SK-N-SH (cell line): Measurements from ENCODE around the gene CEP131. TPM values are rescaled to one million over a fixed set of nuclear protein-coding genes. Genes with fewer than 3 reads are reported as not detected.

Source experiments
- CTCF ChIA-PET: fragments of 300-600, 350-600 bp; formaldehyde crosslinking; extraction: SDS; loops from one replicate; lab custom pipeline; 2021; lab: Yijun Ruan, JAX
- POLR2A ChIA-PET: fragments of 350-600 bp; sonication (Branson Sonifier 250); formaldehyde crosslinking; extraction: SDS; loops from one replicate; lab custom pipeline; 2020; ENCODE audit warnings: antibody characterized with exemption, inconsistent platforms; lab: Yijun Ruan, JAX
- DNase-seq: peaks from one replicate; pipeline ENCODE4 v3.0.0; 2012
- H2AFZ ChIP-seq: fragments of 200-600 bp; sonication (generic); 2 replicates; pipeline ENCODE4 v1.8.1; 2016; ENCODE audit warnings: antibody characterized with exemption, mild to moderate bottlenecking, low read depth
- H3F3A ChIP-seq: fragments of 200-600 bp; sonication (generic); replicated peaks from 2 replicates; pipeline ENCODE3; 2016; ENCODE audit warnings: antibody characterized with exemption, mild to moderate bottlenecking; ENCODE audit not compliant: insufficient read depth
- H3K27ac ChIP-seq, 2 experiments: fragments of 200-500 bp in 1 of 2; fragments of 200-600 bp in 1 of 2; sonication (Bioruptor generic) in 1 of 2; sonication (generic), shearing (Covaris generic) in 1 of 2; 2 replicates each; pipeline versions ENCODE4 v1.5.1 to v1.6.1; 2014 to 2016; ENCODE audit warnings: low read depth in 2 of 2, inconsistent platforms in 1 of 2, low read length in 1 of 2, mild to moderate bottlenecking in 1 of 2, mixed read lengths in 1 of 2
- H3K27me3 ChIP-seq: fragments of 200-600 bp; sonication (generic), shearing (Covaris generic); 2 replicates; pipeline ENCODE4 v1.6.1; 2016; ENCODE audit warnings: mixed run types; ENCODE audit not compliant: insufficient read depth
- H3K36me3 ChIP-seq, 2 experiments: fragments of 200-500 bp in 1 of 2; fragments of 200-600 bp in 1 of 2; sonication (Bioruptor generic) in 1 of 2; sonication (generic) in 1 of 2; replicated peaks in 1 of 2; 2 replicates each; pipeline versions ENCODE3 to v1.5.1; 2014 to 2016; ENCODE audit warnings: low read length in 1 of 2, mild to moderate bottlenecking in 1 of 2; ENCODE audit not compliant: insufficient read depth in 2 of 2, control insufficient read depth in 1 of 2
- H3K4me1 ChIP-seq, 2 experiments: fragments of 200-500 bp in 1 of 2; fragments of 200-600 bp in 1 of 2; sonication (Bioruptor generic) in 1 of 2; sonication (generic), shearing (Covaris generic) in 1 of 2; 2 replicates each; pipeline versions ENCODE4 v1.5.1 to v1.6.1; 2014 to 2016; ENCODE audit warnings: low read depth in 1 of 2, low read length in 1 of 2, mixed run types in 1 of 2; ENCODE audit not compliant: insufficient read depth in 2 of 2, control insufficient read depth in 1 of 2
- H3K4me2 ChIP-seq: fragments of 200-600 bp; sonication (generic), shearing (Covaris generic); 2 replicates; pipeline ENCODE4 v1.6.1; 2017; ENCODE audit warnings: mixed run types
- H3K4me3 ChIP-seq, 2 experiments: fragments of 200-500 bp in 1 of 2; fragments of 200-600 bp in 1 of 2; sonication (Bioruptor generic) in 1 of 2; sonication (generic), shearing (Covaris generic) in 1 of 2; 2 replicates each; pipeline versions ENCODE4 v1.5.1 to v1.8.1; 2014 to 2016; ENCODE audit warnings: low read depth in 2 of 2, inconsistent platforms in 1 of 2, low read length in 1 of 2, mild to moderate bottlenecking in 1 of 2, mixed read lengths in 1 of 2, moderate library complexity in 1 of 2
- H3K79me2 ChIP-seq: fragments of 200-600 bp; sonication (generic); 2 replicates; pipeline ENCODE4 v1.8.1; 2017; ENCODE audit warnings: mild to moderate bottlenecking; ENCODE audit not compliant: insufficient read depth
- H3K9ac ChIP-seq: fragments of 200-600 bp; sonication (generic); 2 replicates; pipeline ENCODE4 v1.6.1; 2017; ENCODE audit warnings: mixed run types
- H3K9me2 ChIP-seq: fragments of 200-600 bp; sonication (generic); 2 replicates; pipeline ENCODE4 v1.6.1; 2017; ENCODE audit warnings: mixed run types
- H3K9me3 ChIP-seq: fragments of 200-600 bp; sonication (generic); 2 replicates; pipeline ENCODE4 v1.6.1; 2017; ENCODE audit warnings: mixed run types, mild to moderate bottlenecking, moderate library complexity
- H4K20me1 ChIP-seq: fragments of 200-600 bp; sonication (generic); 2 replicates; pipeline ENCODE4 v1.6.1; 2017; ENCODE audit warnings: mild to moderate bottlenecking, mixed run types; ENCODE audit not compliant: insufficient read depth
- FOSL2 ChIP-seq: IDR thresholded peaks from 2 replicates; pipeline ENCODE4 v1.4.0; 2012; ENCODE audit warnings: low read depth, mild to moderate bottlenecking, moderate library complexity, borderline replicate concordance
- FOXJ3 ChIP-seq: sonication (generic); formaldehyde crosslinking; IDR thresholded peaks from 2 replicates; pipeline ENCODE4 v1.5.1; 2020; ENCODE audit warnings: mild to moderate bottlenecking, missing genetic modification reagents
- GABPA ChIP-seq: IDR thresholded peaks from 2 replicates; pipeline ENCODE4 v1.4.0; 2012; ENCODE audit warnings: low read depth, mild to moderate bottlenecking
- MEF2A ChIP-seq: IDR thresholded peaks from 2 replicates; pipeline ENCODE4 v1.4.0; 2012; ENCODE audit warnings: low read depth, borderline replicate concordance
- MXI1 ChIP-seq: IDR thresholded peaks from 2 replicates; pipeline ENCODE4 v1.6.1; 2012; ENCODE audit warnings: mild to moderate bottlenecking, low read depth, low read length, improper control_type of control experiment
- NFIC ChIP-seq: IDR thresholded peaks from 2 replicates; pipeline ENCODE4 v1.4.0; 2012; ENCODE audit warnings: borderline replicate concordance
- NRF1 ChIP-seq: IDR thresholded peaks from 2 replicates; pipeline ENCODE4 v1.6.1; 2012; ENCODE audit warnings: low read depth, mild to moderate bottlenecking, low read length
- PBX3 ChIP-seq: IDR thresholded peaks from 2 replicates; pipeline ENCODE4; 2012
- REST ChIP-seq: IDR thresholded peaks from 2 replicates; pipeline ENCODE4 v1.6.1; 2012; ENCODE audit warnings: mild to moderate bottlenecking, low read depth, low read length, moderate library complexity
- SMC3 ChIP-seq: IDR thresholded peaks from 2 replicates; pipeline ENCODE4 v1.6.1; 2012; ENCODE audit warnings: low read depth, low read length, improper control_type of control experiment
- TAF1 ChIP-seq: IDR thresholded peaks from 2 replicates; pipeline ENCODE4 v1.6.1; 2012; ENCODE audit warnings: low read depth, mild to moderate bottlenecking, low read length, moderate library complexity, borderline replicate concordance
- YY1 ChIP-seq: IDR thresholded peaks from 2 replicates; pipeline ENCODE4 v1.4.0; 2012; ENCODE audit warnings: low read depth, mild to moderate bottlenecking
- WGBS: methylation state at CpG from one replicate; pipeline ENCODE4 v1.1.6; 2017; ENCODE audit warnings: low lambda C conversion rate; 5-methylcytosine and 5-hydroxymethylcytosine counted together
- polyA plus RNA-seq, 3 experiments: library from polyadenylated mRNA; depleted of rRNA; stranded (reverse); fragments of >200 nt; gene quantifications; 2 replicates each; pipeline ENCODE4 v1.2.3, GENCODE V29; 2012
- TF ChIP-seq, protein P1 (sequence below): fragments of 200-600 bp; sonication (generic); IDR thresholded peaks from 2 replicates; pipeline ENCODE4 v1.6.1; 2017; ENCODE audit warnings: antibody characterized with exemption, mild to moderate bottlenecking, moderate library complexity
- TF ChIP-seq, protein P2 (sequence below): fragments of 150-350 bp; IDR thresholded peaks from 2 replicates; pipeline ENCODE4 v1.6.1; 2016; ENCODE audit warnings: mild to moderate bottlenecking, low read depth, low read length

The CEP131 gene
- polyA plus RNA-seq, 1 of the 3 experiments (the other 2 are of a cell fraction), result 34.8 TPM

DNA sequence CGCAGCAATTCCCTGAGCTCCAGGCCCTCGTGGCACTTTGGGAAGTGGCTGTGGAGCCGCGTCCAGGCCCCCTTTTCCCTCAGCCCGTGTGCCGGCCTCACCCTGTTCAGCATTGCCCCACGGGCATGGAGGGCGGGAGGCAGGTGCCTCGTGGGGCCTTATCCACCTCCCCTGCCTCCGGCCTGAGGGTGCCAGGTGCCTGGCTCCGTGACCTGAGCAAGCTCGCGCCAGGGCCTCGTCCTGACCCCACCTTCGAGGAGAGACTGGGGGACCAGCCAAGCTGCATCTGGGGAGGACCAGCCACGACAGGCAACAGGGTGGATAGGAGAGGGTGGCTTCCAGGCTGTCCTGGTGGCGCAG is 29.7 kb downstream of the CEP131 start:
- Histone ChIP-seq H3K4me2 (no peak overlapping the region), H3K79me2 (no peaks in the 10 kb centered on the region), H3K27ac (no peak overlapping the region), H2AFZ (no peak overlapping the region), H3K9me2 (no peaks in the 10 kb centered on the region), H3K27me3 (no peaks in the 10 kb centered on the region), H3K36me3 (peaks cover 0 to 39% of the 10 kb centered on the region in 2 experiments), H3K9me3 (no peaks in the 10 kb centered on the region), H3F3A (no peaks in the 10 kb centered on the region), H4K20me1 (no peaks in the 10 kb centered on the region), H3K4me3 (no peak overlapping the region), H3K4me1 (no peaks in the 10 kb centered on the region; a peak in 1 of 4 replicates), H3K9ac (no peak overlapping the region)
- TF ChIP-seq REST (no peak), SMC3 (no peak), NFIC (no peak), FOXJ3 (CRISPR knock-in tag) (no peak), MXI1 (no peak), GABPA (no peak), FOSL2 (no peak), YY1 (no peak), TAF1 (no peak), MEF2A (no peak), NRF1 (no peak), PBX3 (no peak)
- TF ChIP-seq, protein P1, sequence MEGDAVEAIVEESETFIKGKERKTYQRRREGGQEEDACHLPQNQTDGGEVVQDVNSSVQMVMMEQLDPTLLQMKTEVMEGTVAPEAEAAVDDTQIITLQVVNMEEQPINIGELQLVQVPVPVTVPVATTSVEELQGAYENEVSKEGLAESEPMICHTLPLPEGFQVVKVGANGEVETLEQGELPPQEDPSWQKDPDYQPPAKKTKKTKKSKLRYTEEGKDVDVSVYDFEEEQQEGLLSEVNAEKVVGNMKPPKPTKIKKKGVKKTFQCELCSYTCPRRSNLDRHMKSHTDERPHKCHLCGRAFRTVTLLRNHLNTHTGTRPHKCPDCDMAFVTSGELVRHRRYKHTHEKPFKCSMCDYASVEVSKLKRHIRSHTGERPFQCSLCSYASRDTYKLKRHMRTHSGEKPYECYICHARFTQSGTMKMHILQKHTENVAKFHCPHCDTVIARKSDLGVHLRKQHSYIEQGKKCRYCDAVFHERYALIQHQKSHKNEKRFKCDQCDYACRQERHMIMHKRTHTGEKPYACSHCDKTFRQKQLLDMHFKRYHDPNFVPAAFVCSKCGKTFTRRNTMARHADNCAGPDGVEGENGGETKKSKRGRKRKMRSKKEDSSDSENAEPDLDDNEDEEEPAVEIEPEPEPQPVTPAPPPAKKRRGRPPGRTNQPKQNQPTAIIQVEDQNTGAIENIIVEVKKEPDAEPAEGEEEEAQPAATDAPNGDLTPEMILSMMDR, result no peak
- TF ChIP-seq, protein P2, sequence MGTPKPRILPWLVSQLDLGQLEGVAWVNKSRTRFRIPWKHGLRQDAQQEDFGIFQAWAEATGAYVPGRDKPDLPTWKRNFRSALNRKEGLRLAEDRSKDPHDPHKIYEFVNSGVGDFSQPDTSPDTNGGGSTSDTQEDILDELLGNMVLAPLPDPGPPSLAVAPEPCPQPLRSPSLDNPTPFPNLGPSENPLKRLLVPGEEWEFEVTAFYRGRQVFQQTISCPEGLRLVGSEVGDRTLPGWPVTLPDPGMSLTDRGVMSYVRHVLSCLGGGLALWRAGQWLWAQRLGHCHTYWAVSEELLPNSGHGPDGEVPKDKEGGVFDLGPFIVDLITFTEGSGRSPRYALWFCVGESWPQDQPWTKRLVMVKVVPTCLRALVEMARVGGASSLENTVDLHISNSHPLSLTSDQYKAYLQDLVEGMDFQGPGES, result no peak
- POLR2A ChIA-PET, result no interaction called here
- 87% methylated on average over 11 of the region's 17 CpGs for WGBS
- CTCF ChIA-PET, result interaction anchor here (1.0 to 2.2 kb wide), 3 partner anchors 8 to 91 kb away, joined by 3 to 11 read pairs (median 3); no protein-coding TSS in a partner anchor
- no peak for DNase-seq
